Measurements from ENCODE around the gene ZNF688. TPM values are rescaled to one million over a fixed set of nuclear protein-coding genes. Genes with fewer than 3 reads are reported as not detected.

ZNF688 gene
- polyA plus RNA-seq, 2 donors, result 8.4 to 16.3 TPM

- 84 to 86% methylated on average over 21 of the region's 21 CpGs for WGBS, 2 donors
- H3K4me1 ChIP-seq (ENCODE audit: control insufficient read depth in 2 of 2, insufficient read depth in 2 of 2, low read length in 1 of 2), result peaks cover 2 to 3% of the 10 kb centered on the region in 2 donors
- peak overlapping the region; percentile 7 to 80 for H3K4me3 ChIP-seq (ENCODE audit: low read depth in 1 of 2, low read length in 2 of 2)
- H3K27ac ChIP-seq (ENCODE audit: low read depth in 2 of 2, low read length in 1 of 2), result peak overlapping the region; percentile 86 to 87
- peaks cover 3 to 12% of the 10 kb centered on the region in 2 donors for H3K36me3 ChIP-seq (ENCODE audit: control insufficient read depth in 2 of 2, insufficient read depth in 2 of 2, low read length in 1 of 2)
- no peaks in the 10 kb centered on the region for H3K27me3 ChIP-seq (ENCODE audit: control insufficient read depth in 1 of 2, insufficient read depth in 2 of 2, low read length in 2 of 2)
- H3K9me3 ChIP-seq (ENCODE audit: control insufficient read depth in 2 of 2, insufficient read depth in 1 of 2, low read depth in 1 of 2, low read length in 1 of 2), result no peaks in the 10 kb centered on the region
Observed at GRCh38 chr16:30558789-30559377, 12.6 kb downstream of the ZNF688 start.

- Histone ChIP-seq H3K4me3 (ENCODE audit: low read depth in 1 of 2, low read length in 2 of 2) (peak within 1 kb of the TSS; percentile 80 to 90), H3K4me1 (ENCODE audit: control insufficient read depth in 2 of 2, insufficient read depth in 2 of 2, low read length in 1 of 2) (peaks cover 3 to 4% of the 10 kb centered on the region in 2 donors), H3K36me3 (ENCODE audit: control insufficient read depth in 2 of 2, insufficient read depth in 2 of 2, low read length in 1 of 2) (peaks cover 3 to 15% of the 10 kb centered on the region in 2 donors), H3K9me3 (ENCODE audit: control insufficient read depth in 2 of 2, insufficient read depth in 1 of 2, low read depth in 1 of 2, low read length in 1 of 2) (no peaks in the 10 kb centered on the region), H3K27ac (ENCODE audit: low read depth in 2 of 2, low read length in 1 of 2) (peak within 1 kb of the TSS; percentile 94 to 95), H3K27me3 (ENCODE audit: control insufficient read depth in 1 of 2, insufficient read depth in 2 of 2, low read length in 2 of 2) (no peaks in the 10 kb centered on the region)
- 0% methylated on average over 72 to 74 of the region's 74 CpGs for WGBS, 2 donors
Observed at GRCh38 chr16:30557957-30558788, 13.3 kb downstream of the ZNF688 start, which contains the start of gene ZNF764. Gene ZNF764 (minus strand): TSS chr16:30558374. CDS start chr16:30558182, 192 bp downstream.

- Histone ChIP-seq H3K27ac (ENCODE audit: low read depth in 2 of 2, low read length in 1 of 2) (peak overlapping the region; percentile 94 to 95), H3K4me1 (ENCODE audit: control insufficient read depth in 2 of 2, insufficient read depth in 2 of 2, low read length in 1 of 2) (peaks cover 3 to 5% of the 10 kb centered on the region in 2 donors), H3K36me3 (ENCODE audit: control insufficient read depth in 2 of 2, insufficient read depth in 2 of 2, low read length in 1 of 2) (peaks cover 3 to 15% of the 10 kb centered on the region in 2 donors), H3K4me3 (ENCODE audit: low read depth in 1 of 2, low read length in 2 of 2) (peak overlapping the region; percentile 80 to 90), H3K27me3 (ENCODE audit: control insufficient read depth in 1 of 2, insufficient read depth in 2 of 2, low read length in 2 of 2) (no peaks in the 10 kb centered on the region), H3K9me3 (ENCODE audit: control insufficient read depth in 2 of 2, insufficient read depth in 1 of 2, low read depth in 1 of 2, low read length in 1 of 2) (no peaks in the 10 kb centered on the region)
- whole genome bisulfite sequencing, 2 donors, result 0 to 1% methylated on average over 17 of the region's 17 CpGs
Observed at GRCh38 chr16:30557707-30557956, 13.9 kb downstream of the ZNF688 start.

- 55 to 60% methylated on average over 10 of the region's 10 CpGs for WGBS, 2 donors
- Histone ChIP-seq H3K27ac (ENCODE audit: low read depth in 2 of 2, low read length in 1 of 2) (no peak overlapping the region), H3K27me3 (ENCODE audit: control insufficient read depth in 1 of 2, insufficient read depth in 2 of 2, low read length in 2 of 2) (no peaks in the 10 kb centered on the region), H3K4me3 (ENCODE audit: low read depth in 1 of 2, low read length in 2 of 2) (no peak overlapping the region), H3K36me3 (ENCODE audit: control insufficient read depth in 2 of 2, insufficient read depth in 2 of 2, low read length in 1 of 2) (peaks cover 3 to 15% of the 10 kb centered on the region in 2 donors), H3K4me1 (ENCODE audit: control insufficient read depth in 2 of 2, insufficient read depth in 2 of 2, low read length in 1 of 2) (peaks cover 3 to 5% of the 10 kb centered on the region in 2 donors), H3K9me3 (ENCODE audit: control insufficient read depth in 2 of 2, insufficient read depth in 1 of 2, low read depth in 1 of 2, low read length in 1 of 2) (no peaks in the 10 kb centered on the region)
Observed at GRCh38 chr16:30556125-30556473, 15.4 kb downstream of the ZNF688 start.

GRCh38 chr16:30555315-30556124 is 16.0 kb downstream of the ZNF688 start:
- WGBS, 2 donors, result 95 to 96% methylated on average over 67 to 69 of the region's 69 CpGs
- Histone ChIP-seq H3K4me3 (ENCODE audit: low read depth in 1 of 2, low read length in 2 of 2) (no peak overlapping the region), H3K27ac (ENCODE audit: low read depth in 2 of 2, low read length in 1 of 2) (no peak overlapping the region), H3K27me3 (ENCODE audit: control insufficient read depth in 1 of 2, insufficient read depth in 2 of 2, low read length in 2 of 2) (no peaks in the 10 kb centered on the region), H3K4me1 (ENCODE audit: control insufficient read depth in 2 of 2, insufficient read depth in 2 of 2, low read length in 1 of 2) (peaks cover 3 to 5% of the 10 kb centered on the region in 2 donors), H3K9me3 (ENCODE audit: control insufficient read depth in 2 of 2, insufficient read depth in 1 of 2, low read depth in 1 of 2, low read length in 1 of 2) (no peaks in the 10 kb centered on the region), H3K36me3 (ENCODE audit: control insufficient read depth in 2 of 2, insufficient read depth in 2 of 2, low read length in 1 of 2) (peaks cover 3 to 15% of the 10 kb centered on the region in 2 donors)

- Histone ChIP-seq H3K27ac (ENCODE audit: low read depth in 2 of 2, low read length in 1 of 2) (no peak overlapping the region), H3K9me3 (ENCODE audit: control insufficient read depth in 2 of 2, insufficient read depth in 1 of 2, low read depth in 1 of 2, low read length in 1 of 2) (no peaks in the 10 kb centered on the region), H3K4me3 (ENCODE audit: low read depth in 1 of 2, low read length in 2 of 2) (no peak overlapping the region)
Observed at GRCh38 chr16:30554557-30555314, 16.8 kb downstream of the ZNF688 start.

GRCh38 chr16:30553393-30553899 is 18.1 kb downstream of the ZNF688 start:
- no peaks in the 10 kb centered on the region for H3K9me3 ChIP-seq (ENCODE audit: control insufficient read depth in 2 of 2, insufficient read depth in 1 of 2, low read depth in 1 of 2, low read length in 1 of 2)
- H3K4me1 ChIP-seq (ENCODE audit: control insufficient read depth in 2 of 2, insufficient read depth in 2 of 2, low read length in 1 of 2), result peaks cover 3 to 5% of the 10 kb centered on the region in 2 donors
- H3K27me3 ChIP-seq (ENCODE audit: control insufficient read depth in 1 of 2, insufficient read depth in 2 of 2, low read length in 2 of 2), result no peaks in the 10 kb centered on the region
- H3K4me3 ChIP-seq (ENCODE audit: low read depth in 1 of 2, low read length in 2 of 2), result no peak overlapping the region
- peaks cover 3 to 15% of the 10 kb centered on the region in 2 donors for H3K36me3 ChIP-seq (ENCODE audit: control insufficient read depth in 2 of 2, insufficient read depth in 2 of 2, low read length in 1 of 2)
- WGBS, 2 donors, result 83 to 88% methylated on average over 2 of the region's 2 CpGs
- H3K27ac ChIP-seq (ENCODE audit: low read depth in 2 of 2, low read length in 1 of 2), result no peak overlapping the region

More at GRCh38 chr16:30554557-30555314, 16.8 kb downstream of the ZNF688 start:
- 91 to 96% methylated on average over 18 of the region's 18 CpGs for WGBS, 2 donors
- Histone ChIP-seq H3K4me1 (ENCODE audit: control insufficient read depth in 2 of 2, insufficient read depth in 2 of 2, low read length in 1 of 2) (peaks cover 3 to 5% of the 10 kb centered on the region in 2 donors), H3K27me3 (ENCODE audit: control insufficient read depth in 1 of 2, insufficient read depth in 2 of 2, low read length in 2 of 2) (no peaks in the 10 kb centered on the region), H3K36me3 (ENCODE audit: control insufficient read depth in 2 of 2, insufficient read depth in 2 of 2, low read length in 1 of 2) (peaks cover 3 to 15% of the 10 kb centered on the region in 2 donors)

GRCh38 chr16:30552956-30553355 is 18.6 kb downstream of the ZNF688 start:
- Histone ChIP-seq H3K36me3 (ENCODE audit: control insufficient read depth in 2 of 2, insufficient read depth in 2 of 2, low read length in 1 of 2) (peaks cover 3 to 15% of the 10 kb centered on the region in 2 donors), H3K27me3 (ENCODE audit: control insufficient read depth in 1 of 2, insufficient read depth in 2 of 2, low read length in 2 of 2) (no peaks in the 10 kb centered on the region), H3K27ac (ENCODE audit: low read depth in 2 of 2, low read length in 1 of 2) (no peak overlapping the region), H3K9me3 (ENCODE audit: control insufficient read depth in 2 of 2, insufficient read depth in 1 of 2, low read depth in 1 of 2, low read length in 1 of 2) (no peaks in the 10 kb centered on the region), H3K4me3 (ENCODE audit: low read depth in 1 of 2, low read length in 2 of 2) (no peak overlapping the region), H3K4me1 (ENCODE audit: control insufficient read depth in 2 of 2, insufficient read depth in 2 of 2, low read length in 1 of 2) (peaks cover 3 to 5% of the 10 kb centered on the region in 2 donors)
- WGBS, 2 donors, result 89 to 93% methylated on average over 4 of the region's 4 CpGs

- Histone ChIP-seq H3K9me3 (ENCODE audit: control insufficient read depth in 2 of 2, insufficient read depth in 1 of 2, low read depth in 1 of 2, low read length in 1 of 2) (no peaks in the 10 kb centered on the region), H3K4me3 (ENCODE audit: low read depth in 1 of 2, low read length in 2 of 2) (no peak overlapping the region), H3K4me1 (ENCODE audit: control insufficient read depth in 2 of 2, insufficient read depth in 2 of 2, low read length in 1 of 2) (peaks cover 3% of the 10 kb centered on the region in 2 donors), H3K27ac (ENCODE audit: low read depth in 2 of 2, low read length in 1 of 2) (no peak overlapping the region), H3K27me3 (ENCODE audit: control insufficient read depth in 1 of 2, insufficient read depth in 2 of 2, low read length in 2 of 2) (no peaks in the 10 kb centered on the region), H3K36me3 (ENCODE audit: control insufficient read depth in 2 of 2, insufficient read depth in 2 of 2, low read length in 1 of 2) (peaks cover 3 to 15% of the 10 kb centered on the region in 2 donors)
- WGBS, 2 donors, result 57 to 63% methylated on average over 3 of the region's 3 CpGs
Observed at GRCh38 chr16:30551781-30552180, 19.7 kb downstream of the ZNF688 start.

All from esophagus (tissue), 2 donors.